Activated T-helper 1 cell treated with anti-CD3 and anti-CD28 coated beads, Interleukin-2, amount 50 U/mL, for 16 hours (primary cell): Measurements from ENCODE around the gene PDK3.

Source experiments
- DNase-seq, 2 donors: peaks; one replicate each; pipeline ENCODE4 v3.0.0-alpha.2; 2020; ENCODE audit warnings: low read depth in 1 of 2, low spot score in 1 of 2

PDK3 gene

GRCh38 chrX:24482823-24483415, 17.8 kb downstream of the PDK3 start:
- no peak for DNase-seq

DNA sequence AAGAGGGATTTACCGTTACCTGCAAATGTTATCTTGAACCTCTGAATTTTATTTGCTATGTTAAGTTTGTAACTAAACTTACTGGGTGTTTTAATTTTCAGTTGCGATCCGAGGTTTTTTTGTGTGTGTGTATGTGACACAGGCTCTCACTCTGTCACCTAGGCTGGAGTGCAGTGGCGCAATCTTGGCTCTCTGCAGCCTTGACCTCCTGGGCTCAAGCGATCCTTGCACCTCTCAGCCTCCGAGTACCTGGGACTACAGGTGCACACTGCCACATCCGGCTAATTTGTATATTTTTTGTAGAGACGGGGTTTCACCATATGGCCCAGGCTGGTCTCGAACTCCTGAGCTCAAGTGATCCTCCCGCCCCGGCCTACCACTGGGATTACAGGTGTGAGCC, 18.5 kb downstream of the PDK3 start:
- no peak for DNase-seq

DNA sequence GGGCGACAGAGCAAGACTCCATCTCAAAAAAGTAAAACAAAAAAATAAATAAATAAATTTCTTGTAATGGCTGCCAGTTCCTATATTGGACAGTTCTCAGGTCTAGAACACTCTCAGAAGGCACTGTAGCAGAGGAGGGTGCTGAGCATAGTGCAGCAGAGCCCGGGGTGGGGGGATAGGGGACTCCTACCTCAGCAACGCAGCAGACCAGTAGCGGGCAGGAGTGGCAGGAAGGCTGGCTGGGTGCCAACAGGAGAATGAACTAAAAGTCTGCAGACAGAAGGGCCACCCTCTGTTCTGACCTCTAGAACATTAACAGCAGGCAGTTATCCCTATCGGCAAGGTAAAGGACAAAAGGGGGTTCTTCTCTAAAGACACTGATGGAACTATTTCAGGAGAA, 20.2 kb downstream of the PDK3 start:
- no peak for DNase-seq

DNA sequence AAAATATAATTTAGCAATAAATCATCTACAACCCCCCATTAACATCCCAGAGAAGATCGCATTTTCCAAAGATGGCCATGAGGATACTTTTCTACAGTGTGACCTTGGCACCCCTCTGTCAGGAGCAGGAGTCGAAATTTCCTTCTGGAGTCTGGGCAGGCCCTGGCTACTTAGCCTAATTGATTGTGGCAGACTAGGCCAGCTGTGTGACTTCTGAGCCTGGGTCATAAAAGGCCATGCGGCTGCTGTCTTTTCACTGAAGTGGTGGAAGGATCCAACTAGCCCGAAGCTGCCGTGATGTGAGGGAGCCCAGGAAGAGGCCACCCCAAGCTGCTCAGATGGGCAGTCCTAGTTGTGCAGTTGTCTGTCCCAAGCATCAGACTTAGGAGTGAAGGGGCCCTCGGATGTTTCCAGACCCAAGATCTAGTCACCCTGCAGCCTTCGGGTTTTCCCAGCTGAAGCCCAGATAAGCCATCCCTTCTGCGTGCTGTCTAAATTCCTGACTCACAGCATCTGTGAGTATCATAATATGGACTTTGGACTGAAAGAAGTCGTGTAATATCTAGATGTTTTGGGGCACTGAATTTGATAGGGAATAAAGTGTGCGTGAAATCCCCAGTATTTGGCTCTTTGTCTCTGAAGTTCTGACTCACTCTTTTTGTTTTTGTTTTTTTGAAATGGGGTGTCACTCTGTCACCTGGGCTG, 21.0 kb downstream of the PDK3 start:
- no peak for DNase-seq

- no peak for DNase-seq
Observed at GRCh38 chrX:24487571-24487970, 22.5 kb downstream of the PDK3 start.

DNA sequence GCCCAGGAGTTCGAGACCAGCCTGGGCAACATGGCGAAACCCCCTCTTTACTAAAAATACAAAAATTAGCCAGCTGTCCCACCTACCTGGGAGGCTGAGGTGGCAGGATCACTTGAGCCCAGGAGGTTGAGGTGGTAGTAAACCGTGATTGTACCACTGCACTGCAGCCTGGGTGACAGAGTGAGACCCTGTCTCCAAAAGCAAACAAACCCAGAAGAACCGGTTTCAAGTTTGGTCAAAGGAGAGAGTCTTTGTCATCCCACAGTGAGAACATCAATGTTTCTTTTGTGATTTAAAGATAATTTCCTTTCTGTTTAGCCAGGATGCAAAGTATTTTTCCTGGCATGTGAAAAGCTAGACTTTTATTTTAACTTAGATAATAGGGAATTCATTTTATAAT, 26.7 kb downstream of the PDK3 start:
- no peak for DNase-seq

DNA sequence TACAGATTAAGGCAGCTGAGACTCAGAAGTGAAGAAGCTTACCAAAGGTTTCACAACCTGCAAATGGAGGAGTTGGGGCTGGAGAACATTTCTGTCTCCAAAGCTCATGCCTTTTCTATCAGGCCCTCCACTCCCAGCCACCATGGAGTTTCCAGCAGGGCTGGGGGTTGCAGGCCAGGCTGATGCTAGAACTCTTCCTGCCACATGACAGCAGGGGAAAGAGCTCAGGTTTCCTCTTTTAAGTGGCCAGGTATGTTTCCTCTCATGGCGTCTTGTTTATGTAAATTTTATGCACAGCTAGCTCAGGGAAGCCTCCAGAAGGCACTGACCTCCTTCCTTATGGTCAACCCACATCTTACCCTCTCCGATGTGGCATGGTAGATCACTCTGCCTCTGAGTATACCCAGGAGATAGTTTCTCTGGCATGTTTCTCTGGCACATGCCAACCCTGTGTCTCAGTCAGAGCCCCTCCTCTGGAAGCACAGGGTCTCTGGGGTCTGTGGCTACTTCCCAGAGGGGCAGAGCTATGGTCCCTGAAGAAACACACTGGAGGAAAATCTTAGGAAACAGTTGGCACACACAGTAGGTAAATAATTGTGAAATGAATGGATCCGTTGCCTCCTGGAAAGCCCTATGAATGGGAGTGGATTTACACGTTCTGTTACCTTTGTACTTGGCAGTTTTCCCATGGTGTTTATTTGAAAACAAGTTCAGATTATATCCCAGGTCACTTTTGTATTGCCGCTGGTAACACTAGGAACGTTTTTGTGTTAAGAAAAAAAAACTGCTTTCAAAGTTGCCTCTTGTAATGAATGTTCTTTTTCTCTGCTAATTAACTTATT, 28.9 kb downstream of the PDK3 start:
- no peak for DNase-seq

GRCh38 chrX:24494647-24495075, 29.6 kb downstream of the PDK3 start:
- no peak for DNase-seq

- DNase-seq, result no peak
Observed at GRCh38 chrX:24495700-24496099, 30.6 kb downstream of the PDK3 start.

- no peak for DNase-seq
Observed at GRCh38 chrX:24498181-24498580, 33.1 kb downstream of the PDK3 start.

- DNase-seq, result no peak
Observed at GRCh38 chrX:24498975-24499374, 33.9 kb downstream of the PDK3 start.

GRCh38 chrX:24506082-24506481, 41.0 kb downstream of the PDK3 start:
- DNase-seq, result no peak

GRCh38 chrX:24508375-24508774, 43.3 kb downstream of the PDK3 start:
- DNase-seq, result no peak

GRCh38 chrX:24513416-24513815, 48.3 kb downstream of the PDK3 start:
- DNase-seq, result no peak

- DNase-seq, result no peak
Observed at GRCh38 chrX:24515447-24515846, 50.4 kb downstream of the PDK3 start.

- DNase-seq, result no peak
Observed at GRCh38 chrX:24520472-24520871, 55.4 kb downstream of the PDK3 start.

- no peak for DNase-seq
Observed at GRCh38 chrX:24525455-24525854, 60.4 kb downstream of the PDK3 start.

GRCh38 chrX:24526616-24527015, 61.5 kb downstream of the PDK3 start:
- no peak for DNase-seq

DNA sequence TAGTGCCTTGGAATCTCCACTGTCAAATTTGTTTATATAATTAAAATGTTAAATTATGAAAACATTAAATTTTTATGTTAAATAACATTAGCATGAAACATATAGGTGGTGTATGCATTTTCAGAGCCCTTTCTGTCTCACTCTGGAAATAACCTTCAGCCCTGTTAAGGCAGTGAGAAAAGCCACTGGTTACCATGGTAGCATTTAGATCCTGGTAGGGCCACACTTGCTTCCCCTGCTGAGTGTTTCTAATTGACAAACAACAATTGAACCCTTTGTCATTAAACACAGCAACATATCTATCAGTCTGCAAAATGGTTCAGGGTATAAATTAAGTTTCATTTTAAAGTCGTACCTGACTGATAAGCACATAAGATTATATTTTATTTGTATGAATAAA, 63.5 kb downstream of the PDK3 start:
- DNase-seq, result no peak

GRCh38 chrX:24536551-24536950, 71.5 kb downstream of the PDK3 start:
- no peak for DNase-seq

- DNase-seq, result no peak
Observed at GRCh38 chrX:24542756-24543155, 77.7 kb downstream of the PDK3 start.

DNA sequence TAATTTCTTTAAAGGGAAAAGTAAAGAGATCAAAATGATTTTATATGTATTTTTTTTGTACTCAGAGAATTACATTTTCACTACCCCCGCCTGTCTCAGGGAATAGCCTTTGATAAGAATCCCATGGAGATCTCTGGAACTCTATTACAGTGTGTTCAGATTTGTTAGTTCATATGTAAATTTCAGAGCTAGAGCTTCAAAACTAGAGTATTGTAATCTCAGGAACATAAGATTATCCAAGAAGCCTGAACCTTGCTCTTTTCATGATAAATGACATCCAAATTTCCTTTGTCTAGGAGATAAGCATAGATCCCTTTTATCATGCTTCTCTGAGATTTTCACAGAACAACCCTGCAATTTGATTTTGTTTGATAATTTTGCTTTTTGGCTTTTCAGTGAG, 82.9 kb downstream of the PDK3 start:
- DNase-seq, result no peak
